Endodermal cell (in vitro differentiated cells): ENCODE data around the gene SH3BGRL3. TPM values are rescaled to one million over a fixed set of nuclear protein-coding genes. Genes with fewer than 3 reads are reported as not detected.

Experiments
- DNase-seq: peaks from one replicate; pipeline ENCODE4 v3.0.0-alpha.2; 2017
- H3K27ac ChIP-seq: 2 replicates; pipeline ENCODE4 v1.5.1; 2013; ENCODE audit warnings: mild to moderate bottlenecking, low read depth, low read length, moderate library complexity
- H3K27me3 ChIP-seq: 2 replicates; pipeline ENCODE4 v1.6.1; 2013; ENCODE audit warnings: mild to moderate bottlenecking, low read length, moderate library complexity; ENCODE audit not compliant: insufficient read depth, control insufficient read depth, poor library complexity, severe bottlenecking
- H3K36me3 ChIP-seq: 2 replicates; pipeline ENCODE4 v1.7.0; 2013; ENCODE audit warnings: mild to moderate bottlenecking, low read length, moderate library complexity; ENCODE audit not compliant: control insufficient read depth, insufficient read depth
- H3K4me1 ChIP-seq: one replicate; pipeline ENCODE4 v1.7.0; 2013; ENCODE audit warnings: low read length; ENCODE audit not compliant: control insufficient read depth, insufficient read depth
- H3K4me3 ChIP-seq: 2 replicates; pipeline ENCODE4 v1.5.1; 2013; ENCODE audit warnings: mild to moderate bottlenecking, low read length, moderate library complexity
- H3K9ac ChIP-seq: 2 replicates; pipeline ENCODE4 v1.6.1; 2013; ENCODE audit warnings: mild to moderate bottlenecking, low read length, moderate library complexity; ENCODE audit not compliant: poor library complexity, severe bottlenecking; ENCODE audit errors: extremely low read depth
- H3K9me3 ChIP-seq: 2 replicates; pipeline ENCODE4 v1.6.1; 2013; ENCODE audit warnings: mild to moderate bottlenecking, low read length, moderate library complexity; ENCODE audit not compliant: control insufficient read depth
- H3K27ac Mint-ChIP-seq: 2 replicates; pipeline ENCODE4 v1.8.0; 2020; ENCODE audit warnings: mixed read lengths
- H3K27me3 Mint-ChIP-seq: 2 replicates; pipeline ENCODE4 v1.8.0; 2021; ENCODE audit warnings: mild to moderate bottlenecking, mixed read lengths; ENCODE audit not compliant: insufficient read depth
- H3K36me3 Mint-ChIP-seq: 2 replicates; pipeline ENCODE4 v1.8.0; 2020; ENCODE audit warnings: low read depth, mixed read lengths
- H3K4me1 Mint-ChIP-seq: 2 replicates; pipeline ENCODE4 v1.8.0; 2020; ENCODE audit warnings: mixed read lengths
- H3K4me3 Mint-ChIP-seq: 2 replicates; pipeline ENCODE4 v1.8.0; 2020; ENCODE audit warnings: mild to moderate bottlenecking, moderate library complexity, mixed read lengths
- H3K9me3 Mint-ChIP-seq: 2 replicates; pipeline ENCODE4 v1.8.0; 2020; ENCODE audit warnings: mild to moderate bottlenecking, mixed read lengths
- WGBS, 2 experiments: methylation state at CpG; one replicate each; pipeline versions ENCODE4 v1.1.5 to v1.1.7; 2013; ENCODE audit warnings: missing lambda C conversion rate in 2 of 2, mixed read lengths in 1 of 2; ENCODE audit not compliant: insufficient coverage in 1 of 2, insufficient read length in 1 of 2; 5-methylcytosine and 5-hydroxymethylcytosine counted together
- total RNA-seq, 2 donors: library from RNA; stranded (reverse); fragmentation: NEBNext Ultra II Directional in 1 of 2; extraction: Animal tissue kit (Norgen Biotek cat#: 25700) in 1 of 2; gene quantifications; 2 replicates in 1 of 2; 3 replicates in 1 of 2; pipeline ENCODE4 v1.2.1, GENCODE V29; 2021
- TF ChIP-seq, protein P1 (sequence below): fragments of 200-600 bp; sonication (generic); conservative IDR thresholded peaks from 2 replicates; pipeline ENCODE4 v1.5.0; 2021; ENCODE audit warnings: antibody characterized with exemption, mild to moderate bottlenecking

SH3BGRL3 gene
- total RNA-seq, 2 donors from 2014 or later: 119 to 132 TPM

DNA sequence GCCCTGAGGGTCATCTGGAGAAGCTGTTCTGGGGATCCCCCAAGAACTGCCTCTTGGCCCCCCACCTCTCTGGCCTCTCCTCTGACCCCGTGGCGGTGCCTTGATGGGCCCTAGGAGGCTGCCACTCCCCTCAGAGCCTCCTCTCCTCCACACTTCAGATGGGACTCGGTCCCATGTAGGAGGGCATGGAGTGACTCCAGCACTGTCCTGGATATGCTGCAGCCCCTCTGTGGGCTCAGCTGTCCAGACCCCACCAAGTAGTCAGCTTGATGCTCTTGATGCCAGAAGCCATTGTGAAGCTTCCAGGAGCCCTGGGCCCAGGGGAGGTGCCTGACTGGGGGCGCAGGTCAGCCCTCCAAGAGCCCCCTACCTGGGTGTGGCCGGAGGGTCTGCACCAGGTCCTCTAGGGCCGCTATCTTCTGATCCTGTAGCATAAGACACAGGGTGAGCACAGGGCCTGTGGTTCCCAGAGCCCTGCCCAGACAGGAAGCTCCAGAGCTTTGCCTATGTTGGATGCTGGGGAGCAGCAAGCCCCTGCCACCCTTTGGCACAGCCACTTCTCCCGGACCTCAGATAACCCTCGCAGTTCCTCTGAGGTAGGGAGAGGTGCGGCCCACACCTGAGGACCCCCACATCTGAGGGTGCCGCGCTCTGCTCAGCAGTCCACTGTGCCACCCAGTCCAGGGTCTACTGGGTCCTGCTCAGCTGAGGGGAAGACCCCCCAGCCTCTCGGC is 17.3 kb downstream of the SH3BGRL3 start:
- no peak overlapping the region for H3K4me3 ChIP-seq
- Mint-ChIP-seq H3K4me1 (no peaks in the 10 kb centered on the region), H3K4me3 (no peak overlapping the region), H3K9me3 (no peaks in the 10 kb centered on the region), H3K27ac (no peak overlapping the region), H3K27me3 (no peaks in the 10 kb centered on the region), H3K36me3 (peaks cover 8% of the 10 kb centered on the region)
- WGBS, 2 experiments: 90 to 94% methylated on average over 7 to 12 of the region's 12 CpGs
- H3K9ac ChIP-seq: no peak overlapping the region
- no peaks in the 10 kb centered on the region for H3K36me3 ChIP-seq
- DNase-seq: no peak
- H3K4me1 ChIP-seq: no peaks in the 10 kb centered on the region
- H3K27ac ChIP-seq: no peak overlapping the region
- TF ChIP-seq, protein P1, sequence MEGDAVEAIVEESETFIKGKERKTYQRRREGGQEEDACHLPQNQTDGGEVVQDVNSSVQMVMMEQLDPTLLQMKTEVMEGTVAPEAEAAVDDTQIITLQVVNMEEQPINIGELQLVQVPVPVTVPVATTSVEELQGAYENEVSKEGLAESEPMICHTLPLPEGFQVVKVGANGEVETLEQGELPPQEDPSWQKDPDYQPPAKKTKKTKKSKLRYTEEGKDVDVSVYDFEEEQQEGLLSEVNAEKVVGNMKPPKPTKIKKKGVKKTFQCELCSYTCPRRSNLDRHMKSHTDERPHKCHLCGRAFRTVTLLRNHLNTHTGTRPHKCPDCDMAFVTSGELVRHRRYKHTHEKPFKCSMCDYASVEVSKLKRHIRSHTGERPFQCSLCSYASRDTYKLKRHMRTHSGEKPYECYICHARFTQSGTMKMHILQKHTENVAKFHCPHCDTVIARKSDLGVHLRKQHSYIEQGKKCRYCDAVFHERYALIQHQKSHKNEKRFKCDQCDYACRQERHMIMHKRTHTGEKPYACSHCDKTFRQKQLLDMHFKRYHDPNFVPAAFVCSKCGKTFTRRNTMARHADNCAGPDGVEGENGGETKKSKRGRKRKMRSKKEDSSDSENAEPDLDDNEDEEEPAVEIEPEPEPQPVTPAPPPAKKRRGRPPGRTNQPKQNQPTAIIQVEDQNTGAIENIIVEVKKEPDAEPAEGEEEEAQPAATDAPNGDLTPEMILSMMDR: no peak
- no peaks in the 10 kb centered on the region for H3K9me3 ChIP-seq
- no peaks in the 10 kb centered on the region for H3K27me3 ChIP-seq

DNA sequence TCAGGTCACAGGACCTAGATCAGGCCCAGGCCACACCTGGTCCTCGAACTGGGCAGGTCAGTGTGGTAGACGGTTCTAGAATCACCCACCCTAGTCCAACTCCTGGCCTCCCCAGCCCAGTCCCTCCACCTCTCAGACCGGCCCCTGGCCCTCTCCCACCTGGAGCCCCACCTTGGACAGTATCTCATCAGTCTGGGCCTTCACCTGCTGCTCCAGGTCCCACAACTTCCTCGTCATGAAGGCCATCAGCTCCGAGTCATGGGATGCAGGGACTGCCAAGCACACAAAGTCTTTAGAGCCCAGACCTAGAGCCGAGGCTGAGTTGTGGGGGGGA is 17.9 kb downstream of the SH3BGRL3 start:
- H3K27me3 Mint-ChIP-seq: no peaks in the 10 kb centered on the region
- Histone ChIP-seq H3K36me3 (no peaks in the 10 kb centered on the region), H3K9me3 (no peaks in the 10 kb centered on the region), H3K27ac (no peak overlapping the region), H3K4me3 (no peak overlapping the region), H3K27me3 (no peaks in the 10 kb centered on the region), H3K9ac (no peak overlapping the region), H3K4me1 (no peaks in the 10 kb centered on the region)
- H3K4me3 Mint-ChIP-seq: no peak overlapping the region
- peaks cover 8% of the 10 kb centered on the region for H3K36me3 Mint-ChIP-seq
- TF ChIP-seq, protein P1: no peak
- WGBS, 2 experiments: 75 to 95% methylated on average over 4 to 6 of the region's 6 CpGs
- no peaks in the 10 kb centered on the region for H3K4me1 Mint-ChIP-seq
- H3K27ac Mint-ChIP-seq: no peak overlapping the region
- no peaks in the 10 kb centered on the region for H3K9me3 Mint-ChIP-seq
- no peak for DNase-seq

DNA sequence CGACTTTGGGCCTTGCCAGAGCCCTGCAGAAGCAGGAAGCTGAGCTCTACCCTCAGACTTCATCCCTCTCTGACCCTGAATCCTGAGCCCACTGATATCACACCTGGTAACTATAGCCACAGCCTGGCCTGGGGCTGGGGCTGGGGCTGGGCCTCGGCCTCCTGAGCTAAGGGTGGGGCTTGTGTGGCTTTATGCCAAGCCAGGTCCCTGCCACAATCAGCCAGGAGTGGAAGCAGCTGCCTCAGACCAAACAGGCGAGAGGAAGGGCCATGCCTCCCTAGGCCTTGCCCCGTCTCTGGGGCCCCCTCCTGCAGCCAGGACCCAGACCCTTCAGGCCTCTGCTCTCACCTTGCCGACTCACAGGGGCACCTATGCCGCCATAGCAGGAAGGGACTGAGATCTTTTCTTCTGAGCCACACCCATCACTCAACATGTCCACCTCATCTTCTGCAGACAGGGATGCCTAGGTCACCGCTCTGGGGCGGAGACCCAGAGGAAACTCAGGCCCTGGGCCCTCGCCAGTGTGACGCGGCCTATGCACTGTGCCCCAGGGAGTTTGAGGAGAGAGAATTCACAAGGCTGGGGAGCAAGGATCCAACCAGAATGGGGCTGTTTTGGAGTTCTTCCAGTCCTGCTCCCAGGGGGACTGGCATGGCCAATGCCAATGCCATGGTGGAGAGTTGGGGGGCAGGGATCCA is 20.8 kb downstream of the SH3BGRL3 start:
- Histone ChIP-seq H3K4me3 (no peak overlapping the region), H3K4me1 (no peaks in the 10 kb centered on the region), H3K27me3 (no peaks in the 10 kb centered on the region), H3K36me3 (no peaks in the 10 kb centered on the region), H3K9ac (no peak overlapping the region), H3K9me3 (no peaks in the 10 kb centered on the region), H3K27ac (no peak overlapping the region)
- peak overlapping the region; percentile 15 for H3K27ac Mint-ChIP-seq
- TF ChIP-seq, protein P1: no peak
- no peaks in the 10 kb centered on the region for H3K27me3 Mint-ChIP-seq
- no peak for DNase-seq
- peaks cover 2% of the 10 kb centered on the region for H3K4me1 Mint-ChIP-seq
- H3K36me3 Mint-ChIP-seq: peaks cover 3% of the 10 kb centered on the region
- H3K9me3 Mint-ChIP-seq: no peaks in the 10 kb centered on the region
- no peak overlapping the region for H3K4me3 Mint-ChIP-seq
- WGBS, 2 experiments: 92% methylated on average over 8 to 11 of the region's 11 CpGs
